ENCODE measurements around the gene HMOX2.
A peak's percentile ranks its signal among the peaks of the same experiment; 100 is the strongest.

Gene HMOX2

DNA sequence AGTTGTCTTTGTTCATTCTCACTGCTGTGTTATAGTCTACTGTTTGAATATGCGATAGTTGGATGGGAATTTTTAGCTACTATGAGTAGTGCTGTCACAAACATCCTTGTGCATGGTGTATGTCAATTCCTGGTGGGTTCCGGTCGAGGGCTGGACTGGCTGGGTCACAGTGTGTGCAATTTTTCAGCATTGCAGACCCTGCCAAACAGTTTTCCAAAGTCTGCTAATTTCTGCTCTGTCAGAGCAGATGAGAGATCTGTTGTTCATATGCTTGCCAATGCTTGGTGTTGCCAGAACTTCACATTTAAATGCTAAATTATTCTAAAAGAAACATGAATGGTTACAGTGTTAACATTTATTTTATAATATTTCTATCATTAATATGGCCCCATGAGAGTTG is 76.3 kb downstream of the HMOX2 start:
- peak in 3 of 58 donors; percentile 7 to 16 (median 13) for DNase-seq

DNA sequence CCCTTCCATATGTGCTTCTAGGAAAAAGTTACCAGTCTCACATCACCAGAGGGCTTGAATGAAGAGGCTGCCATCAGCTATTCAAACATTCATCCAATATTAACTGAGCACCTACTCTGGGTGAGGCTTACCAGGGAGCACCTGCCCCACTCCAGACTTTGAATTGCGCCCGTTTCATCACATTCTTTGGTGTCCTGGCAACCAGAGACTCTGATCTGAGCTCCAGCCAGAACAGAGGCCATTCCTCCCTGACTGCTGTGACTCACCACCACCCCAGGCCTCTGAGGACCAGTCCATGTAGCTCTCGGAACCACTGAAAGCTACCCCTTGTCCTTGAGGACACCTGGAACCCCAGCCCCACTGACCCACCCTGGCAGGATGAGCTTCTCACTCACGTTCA is 79.9 kb downstream of the HMOX2 start, which contains the start of gene C16orf96:
TSS of gene C16orf96 (plus strand) at position 229 of the 400 bp plus-strand sequence. CDS start at position 379, 150 bp downstream.
- DNase-seq, result no peak

DNA sequence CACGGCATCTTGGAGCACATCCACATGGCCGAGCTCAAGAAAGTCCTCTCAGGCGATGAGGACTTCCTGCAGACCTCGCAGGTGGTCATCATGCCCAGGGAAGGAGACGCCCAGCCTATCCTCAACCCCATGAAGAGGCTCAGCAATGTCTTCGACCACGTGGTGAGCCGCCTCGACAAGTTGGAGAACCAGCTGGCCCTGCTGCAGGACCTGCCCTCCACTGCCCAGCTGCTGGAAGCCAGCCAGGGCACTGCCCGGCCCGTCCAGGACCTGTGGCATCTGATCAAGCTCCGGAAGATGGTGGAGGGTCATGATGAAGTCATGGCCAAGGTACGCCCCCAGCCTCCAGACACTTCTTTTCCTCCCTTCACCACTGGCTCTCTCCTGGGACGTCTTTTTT is 80.4 kb downstream of the HMOX2 start:
- DNase-seq, result no peak

DNA sequence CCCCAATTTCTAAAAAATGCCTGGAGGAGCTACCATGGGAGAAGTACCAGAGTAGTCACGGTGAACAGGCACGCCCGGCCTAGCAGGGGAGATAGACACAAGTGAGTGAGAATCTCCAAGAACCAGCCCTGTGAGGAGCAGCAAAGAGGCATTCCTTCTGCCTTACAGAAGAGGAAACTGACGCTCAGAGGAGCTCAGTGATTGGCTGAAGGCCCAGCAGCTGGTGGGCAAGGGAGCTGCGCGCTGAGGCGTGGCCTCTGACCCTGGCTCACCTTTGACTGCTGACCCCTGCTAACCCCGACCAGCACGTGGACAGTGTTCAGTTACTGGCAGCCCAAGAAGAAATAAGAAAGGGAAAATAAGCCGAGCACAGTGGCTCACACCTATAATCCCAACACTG is 81.8 kb downstream of the HMOX2 start:
- no peak for DNase-seq
